Hematopoietic multipotent progenitor cell (in vitro differentiated cells): ENCODE results near the gene KCNJ16. TPM values are rescaled to one million over a fixed set of nuclear protein-coding genes. Genes with fewer than 3 reads are reported as not detected.
"Not testable (repeated sequence)": the region's sequence is repeated elsewhere in the genome, so short reads cannot be mapped to it uniquely, and the experiment has no call there.

Experiments
- DNase-seq, 3 donors: peaks; one replicate each; pipeline ENCODE4 v3.0.0-alpha.2; 2011 to 2015; ENCODE audit warnings: low read depth in 2 of 3, low spot score in 2 of 3
- total RNA-seq: library from RNA; depleted of rRNA; stranded (reverse); fragments of >200 nt; gene quantifications from one replicate; pipeline ENCODE4 v1.2.3, GENCODE V29; 2012

Gene KCNJ16
- total RNA-seq: under 0.01 TPM

- DNase-seq: no peak
Observed at GRCh38 chr17:70074956-70075355, at the start of gene KCNJ16. Gene KCNJ16, plus strand, starts transcription at chr17:70075225. Its CDS starts 56,863 bp downstream, at chr17:70132088.

- DNase-seq: no peak
Observed at GRCh38 chr17:70028397-70028796, 46.6 kb upstream of the KCNJ16 start.

GRCh38 chr17:70028978-70029767 lies 45.9 kb upstream of the KCNJ16 start:
- DNase-seq: no peak

GRCh38 chr17:70030371-70030770 lies 44.7 kb upstream of the KCNJ16 start:
- no peak for DNase-seq

GRCh38 chr17:70031341-70031740 lies 43.7 kb upstream of the KCNJ16 start:
- DNase-seq: no peak

GRCh38 chr17:70033165-70033564 lies 41.9 kb upstream of the KCNJ16 start:
- no peak for DNase-seq

GRCh38 chr17:70034158-70034557 lies 40.9 kb upstream of the KCNJ16 start:
- peak in 2 of 3 donors; percentile 77 to 94 for DNase-seq

GRCh38 chr17:70037498-70037897 lies 37.5 kb upstream of the KCNJ16 start:
- DNase-seq: no peak

GRCh38 chr17:70040336-70040735 lies 34.7 kb upstream of the KCNJ16 start:
- peak in 1 of 3 donors; percentile 5 for DNase-seq

GRCh38 chr17:70041061-70041460 lies 34.0 kb upstream of the KCNJ16 start:
- DNase-seq: no peak

- DNase-seq: no peak
Observed at GRCh38 chr17:70041540-70041939, 33.5 kb upstream of the KCNJ16 start.

GRCh38 chr17:70045780-70046179 lies 29.2 kb upstream of the KCNJ16 start:
- DNase-seq: not testable (repeated sequence)

- no peak for DNase-seq
Observed at GRCh38 chr17:70047619-70048419, 27.2 kb upstream of the KCNJ16 start.

- no peak for DNase-seq
Observed at GRCh38 chr17:70049801-70050591, 25.0 kb upstream of the KCNJ16 start.

- no peak for DNase-seq
Observed at GRCh38 chr17:70050931-70051330, 24.1 kb upstream of the KCNJ16 start.

GRCh38 chr17:70053241-70054234 lies 21.5 kb upstream of the KCNJ16 start:
- DNase-seq: no peak

GRCh38 chr17:70055000-70055399 lies 20.0 kb upstream of the KCNJ16 start:
- DNase-seq: no peak

- DNase-seq: no peak
Observed at GRCh38 chr17:70059071-70059470, 16.0 kb upstream of the KCNJ16 start.

- DNase-seq: no peak
Observed at GRCh38 chr17:70059649-70060048, 15.4 kb upstream of the KCNJ16 start.

- no peak for DNase-seq
Observed at GRCh38 chr17:70060415-70060814, 14.6 kb upstream of the KCNJ16 start.
